Measurements from ENCODE around the gene ERBB4. TPM values are rescaled to one million over a fixed set of nuclear protein-coding genes. Genes with fewer than 3 reads are reported as not detected.

The ERBB4 gene
- total RNA-seq, 1 experiment from 2014 or later: 0.15 TPM

- Histone ChIP-seq H3K36me3 (ENCODE audit: control insufficient read depth, insufficient read depth, low read length) (no peaks in the 10 kb centered on the region), H3K4me3 (ENCODE audit: low read depth in 2 of 2, low read length in 2 of 2) (no peak overlapping the region), H3K27me3 (ENCODE audit: control insufficient read depth, insufficient read depth, low read length) (no peaks in the 10 kb centered on the region), H3K4me1 (ENCODE audit: control insufficient read depth, insufficient read depth, low read length) (no peaks in the 10 kb centered on the region), H3K9me3 (ENCODE audit: control insufficient read depth, insufficient read depth, low read depth, low read length) (no peaks in the 10 kb centered on the region), H3K27ac (ENCODE audit: low read length) (no peak overlapping the region)
- in situ Hi-C loops (cut with HindIII; ENCODE audit: low pct_unique_long_range_greater_than_20kb, low sequenced_read_pairs) (no loop called here), intact Hi-C loops (cut with micrococcal nuclease; ENCODE audit: unreplicated experiment) (no loop called here)
- ChIA-PET CTCF (no interaction called here), POLR2A (no interaction called here)
- DNase-seq (ENCODE audit: low read depth, low spot score) (no peak), ATAC-seq (no peak)
- TF ChIP-seq POLR2AphosphoS5 (IDR thresholded peaks at IDR 0.05; ENCODE audit: low read depth, low read length) (no peak), SIN3A (IDR thresholded peaks at IDR 0.05; ENCODE audit: borderline replicate concordance, insufficient read depth, low read depth, low read length) (no peak), REST (IDR thresholded peaks at IDR 0.05; ENCODE audit: insufficient read depth in 1 of 2, low read depth in 2 of 2, low read length in 1 of 2) (no peak)
- no TSS peak for BruUV-seq (replicated peaks)
Measured at GRCh38 chr2:212384027-212384426, 154.6 kb downstream of the ERBB4 start.

DNA sequence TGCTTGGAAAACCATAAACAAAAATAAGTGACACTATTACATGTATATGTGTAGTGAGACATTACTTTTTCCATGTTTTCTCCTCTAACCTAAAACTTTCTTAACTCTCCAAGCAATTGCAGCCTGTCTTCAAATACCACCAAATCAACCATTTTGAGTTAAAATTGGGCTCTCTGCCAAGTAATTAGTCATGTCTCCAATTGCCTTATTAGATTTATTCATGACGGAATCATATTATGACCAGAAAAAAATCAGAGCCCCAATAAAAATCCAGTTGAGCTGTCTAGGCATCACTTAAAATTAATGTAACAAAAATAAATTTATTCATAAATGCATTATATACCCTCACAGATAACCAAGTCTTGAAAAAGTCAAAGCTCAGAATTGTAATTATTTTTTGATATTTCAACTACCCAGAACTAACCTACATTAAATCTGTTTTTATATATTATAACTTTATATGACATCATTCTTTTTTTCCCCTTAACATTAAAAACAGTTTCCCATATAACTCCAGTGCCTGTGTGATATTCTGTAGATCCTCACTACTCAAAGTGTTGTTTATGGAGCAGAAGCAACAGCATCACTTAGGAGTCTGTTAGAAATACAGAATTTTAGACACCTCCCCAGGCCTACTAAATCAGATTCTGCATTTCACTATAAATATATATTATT is 157.0 kb downstream of the ERBB4 start:
- ChIA-PET CTCF (no interaction called here), POLR2A (no interaction called here)
- no TSS peak for BruUV-seq (replicated peaks)
- TF ChIP-seq, protein P1, sequence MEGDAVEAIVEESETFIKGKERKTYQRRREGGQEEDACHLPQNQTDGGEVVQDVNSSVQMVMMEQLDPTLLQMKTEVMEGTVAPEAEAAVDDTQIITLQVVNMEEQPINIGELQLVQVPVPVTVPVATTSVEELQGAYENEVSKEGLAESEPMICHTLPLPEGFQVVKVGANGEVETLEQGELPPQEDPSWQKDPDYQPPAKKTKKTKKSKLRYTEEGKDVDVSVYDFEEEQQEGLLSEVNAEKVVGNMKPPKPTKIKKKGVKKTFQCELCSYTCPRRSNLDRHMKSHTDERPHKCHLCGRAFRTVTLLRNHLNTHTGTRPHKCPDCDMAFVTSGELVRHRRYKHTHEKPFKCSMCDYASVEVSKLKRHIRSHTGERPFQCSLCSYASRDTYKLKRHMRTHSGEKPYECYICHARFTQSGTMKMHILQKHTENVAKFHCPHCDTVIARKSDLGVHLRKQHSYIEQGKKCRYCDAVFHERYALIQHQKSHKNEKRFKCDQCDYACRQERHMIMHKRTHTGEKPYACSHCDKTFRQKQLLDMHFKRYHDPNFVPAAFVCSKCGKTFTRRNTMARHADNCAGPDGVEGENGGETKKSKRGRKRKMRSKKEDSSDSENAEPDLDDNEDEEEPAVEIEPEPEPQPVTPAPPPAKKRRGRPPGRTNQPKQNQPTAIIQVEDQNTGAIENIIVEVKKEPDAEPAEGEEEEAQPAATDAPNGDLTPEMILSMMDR (IDR thresholded peaks at IDR 0.05): no peak
- no peak for TF ChIP-seq SIN3A (IDR thresholded peaks at IDR 0.05; ENCODE audit: borderline replicate concordance, insufficient read depth, low read depth, low read length)
- TF ChIP-seq POLR2AphosphoS5 (IDR thresholded peaks at IDR 0.05; ENCODE audit: low read depth, low read length): no peak
- no peak for TF ChIP-seq REST (IDR thresholded peaks at IDR 0.05; ENCODE audit: insufficient read depth in 1 of 2, low read depth in 2 of 2, low read length in 1 of 2)
- TF ChIP-seq TCF7L2 (IDR thresholded peaks at IDR 0.05; ENCODE audit: low read depth, low read length): no peak
- Histone ChIP-seq H3K36me3 (ENCODE audit: control insufficient read depth, insufficient read depth, low read length) (no peaks in the 10 kb centered on the region), H3K9me3 (ENCODE audit: control insufficient read depth, insufficient read depth, low read depth, low read length) (no peaks in the 10 kb centered on the region), H3K4me1 (ENCODE audit: control insufficient read depth, insufficient read depth, low read length) (no peaks in the 10 kb centered on the region), H3K4me3 (ENCODE audit: low read depth in 2 of 2, low read length in 2 of 2) (no peak overlapping the region), H3K27ac (ENCODE audit: low read length) (no peak overlapping the region), H3K27me3 (ENCODE audit: control insufficient read depth, insufficient read depth, low read length) (no peaks in the 10 kb centered on the region)
- in situ Hi-C loops (cut with HindIII; ENCODE audit: low pct_unique_long_range_greater_than_20kb, low sequenced_read_pairs) (no loop called here), intact Hi-C loops (cut with micrococcal nuclease; ENCODE audit: unreplicated experiment) (no loop called here)
- no peak for DNase-seq (ENCODE audit: low read depth, low spot score)
- ATAC-seq: no peak
